Measurements from ENCODE around the gene GABRD.

The GABRD gene

GRCh38 chr1:2019571-2020309, 595 bp downstream of the GABRD start:
- no peak for DNase-seq

DNA sequence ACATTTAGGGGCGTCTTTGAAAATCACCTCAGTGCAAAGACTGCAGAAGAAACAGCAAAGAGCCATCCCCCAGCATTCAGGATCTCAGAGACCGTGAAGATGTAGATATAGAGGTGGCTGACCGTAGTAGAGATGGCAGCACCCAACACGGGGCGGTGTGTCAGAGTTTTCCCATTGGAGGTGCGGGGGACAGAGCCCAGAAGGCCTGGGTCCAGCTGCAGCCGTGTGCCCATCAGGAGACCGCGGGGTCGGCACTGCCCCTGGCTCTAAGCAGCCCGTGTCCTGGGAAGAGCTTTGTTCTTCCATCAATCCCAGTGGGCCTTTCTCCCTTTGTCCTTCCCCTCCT, 1.1 kb downstream of the GABRD start:
- DNase-seq = no peak

DNA sequence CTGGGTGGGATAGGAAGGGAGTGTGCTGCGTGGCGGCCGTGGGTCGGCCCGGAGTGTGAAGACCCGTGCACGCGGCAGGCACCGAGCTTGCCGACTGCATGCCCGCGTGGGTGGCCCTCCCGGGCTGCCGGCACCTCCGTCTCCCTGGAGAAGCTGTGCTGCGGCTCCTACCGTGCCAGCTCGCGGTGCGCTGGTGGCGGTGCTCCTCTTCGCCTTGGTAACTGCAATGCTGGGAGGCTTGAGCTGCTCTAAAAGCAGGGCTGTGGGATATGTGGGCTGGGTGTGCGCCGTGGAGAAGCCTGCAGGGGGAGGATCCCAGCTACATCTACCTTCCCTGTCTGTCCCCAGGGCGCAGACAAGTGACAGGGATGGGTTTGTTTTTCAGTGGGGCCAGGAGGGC, 2.4 kb downstream of the GABRD start:
- DNase-seq = no peak

DNA sequence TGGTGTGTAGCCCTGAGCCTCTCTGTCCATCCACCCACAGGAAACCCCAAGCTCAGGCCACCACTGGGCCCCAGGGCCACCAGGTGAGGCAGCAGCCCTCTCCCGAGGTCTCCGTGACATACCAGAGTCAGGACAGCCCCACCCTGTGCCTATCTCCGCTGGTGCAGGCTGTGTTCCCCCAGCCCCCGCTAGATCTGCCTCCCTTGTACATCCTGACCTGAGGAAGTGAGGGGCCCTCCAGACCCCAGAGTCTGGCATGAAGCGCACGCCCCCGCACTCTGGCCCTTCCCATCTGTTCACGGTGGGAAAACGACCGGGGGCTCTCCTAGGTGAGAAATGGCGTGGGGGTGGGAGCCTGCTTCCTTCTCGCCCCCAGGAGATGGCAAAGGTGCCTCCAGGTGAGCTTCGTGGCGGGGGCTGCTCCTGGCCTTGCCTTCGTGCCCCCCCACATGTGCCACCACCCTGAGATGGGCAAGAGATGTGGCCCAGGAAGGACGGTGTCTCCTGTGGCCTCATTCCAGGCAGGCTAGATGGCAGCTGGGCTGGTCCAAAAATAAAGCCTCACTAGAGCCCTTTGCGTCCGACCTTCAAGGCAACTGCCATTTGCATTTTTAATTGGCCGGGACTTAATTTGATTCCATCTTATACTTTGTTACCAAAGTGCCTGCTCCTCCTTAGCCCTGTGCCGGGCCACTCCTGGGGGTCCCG, 3.1 kb downstream of the GABRD start:
- no peak for DNase-seq

DNA sequence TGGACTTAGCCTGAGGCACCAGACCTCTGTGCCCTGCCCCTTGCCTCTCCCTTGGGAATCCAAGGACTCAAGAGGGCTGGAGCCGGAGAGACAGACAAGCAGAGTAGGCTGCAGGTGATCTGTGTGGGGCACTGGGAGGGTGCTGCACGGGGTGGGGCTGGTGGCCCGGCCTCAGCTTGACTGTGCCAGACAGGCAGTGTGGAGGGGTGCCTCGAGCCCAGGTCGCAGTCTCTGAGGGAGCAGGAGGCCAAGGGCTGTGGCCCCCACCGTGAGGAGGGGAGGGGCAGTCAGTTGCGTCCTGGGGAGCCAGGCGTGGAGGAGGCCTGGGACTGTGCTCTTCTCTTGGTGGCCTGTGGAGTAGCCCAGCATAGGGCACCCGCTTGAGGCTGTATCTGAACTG, 4.0 kb downstream of the GABRD start:
- DNase-seq = no peak

GRCh38 chr1:2024451-2024850, 5.3 kb downstream of the GABRD start:
- no peak for DNase-seq

GRCh38 chr1:2024887-2025286, 5.7 kb downstream of the GABRD start:
- DNase-seq = no peak

- DNase-seq = peak; percentile 26
Measured at GRCh38 chr1:2025491-2025981, 6.4 kb downstream of the GABRD start.

GRCh38 chr1:2027961-2028583, 8.9 kb downstream of the GABRD start:
- no peak for DNase-seq

DNA sequence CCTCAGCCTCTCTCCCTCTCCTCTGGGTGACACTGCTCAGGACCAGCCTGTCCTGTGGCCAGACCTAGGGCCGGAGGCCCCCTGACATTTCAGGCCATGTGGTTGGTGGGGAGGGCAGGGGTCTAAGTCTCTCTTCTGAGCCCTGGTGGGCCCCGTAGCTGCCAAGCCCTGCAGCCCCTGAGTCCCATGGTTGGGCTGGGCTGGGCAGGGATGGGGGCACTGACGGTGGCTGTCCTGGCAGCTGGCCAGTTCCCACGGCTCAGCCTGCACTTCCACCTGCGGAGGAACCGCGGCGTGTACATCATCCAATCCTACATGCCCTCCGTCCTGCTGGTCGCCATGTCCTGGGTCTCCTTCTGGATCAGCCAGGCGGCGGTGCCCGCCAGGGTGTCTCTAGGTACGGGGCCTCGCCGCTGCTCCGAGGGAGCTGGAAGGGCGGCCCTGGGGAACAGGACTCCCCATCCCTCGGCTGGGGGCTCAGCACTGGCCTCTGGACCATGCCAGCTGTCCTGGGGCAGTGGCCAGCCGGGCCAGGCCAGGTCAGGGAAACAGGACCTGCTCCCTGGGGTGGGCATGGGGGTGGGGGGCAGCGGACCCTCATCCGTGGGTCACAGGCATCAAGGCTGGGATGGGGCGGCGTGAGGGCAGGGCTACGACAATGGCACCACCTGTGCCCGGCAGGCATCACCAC, 9.9 kb downstream of the GABRD start:
- DNase-seq = no peak

GRCh38 chr1:2029561-2029960, 10.4 kb downstream of the GABRD start:
- no peak for DNase-seq

- DNase-seq = no peak
Measured at GRCh38 chr1:2030076-2030871, 11.1 kb downstream of the GABRD start.

GRCh38 chr1:2031546-2032540, 12.7 kb downstream of the GABRD start:
- no peak for DNase-seq

DNA sequence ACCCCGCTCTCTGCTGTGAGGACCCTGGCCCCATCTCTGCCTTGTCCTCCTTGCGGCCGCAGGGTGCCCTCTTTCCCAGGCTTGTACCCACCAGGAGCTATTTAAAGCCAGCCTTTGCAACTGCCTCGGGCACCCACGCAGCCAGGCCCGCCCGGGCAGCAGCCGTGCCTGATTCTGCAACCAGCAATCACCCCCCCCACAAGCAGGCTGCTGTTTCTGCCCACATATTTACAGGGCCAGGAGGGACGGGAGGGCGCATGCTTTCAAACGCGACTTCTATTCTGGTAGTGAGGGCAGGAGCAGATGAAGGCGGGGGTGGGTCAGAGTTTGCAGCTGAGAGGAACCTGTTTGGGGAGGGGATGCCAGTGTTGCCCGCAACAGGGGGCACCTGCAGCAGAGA, 13.6 kb downstream of the GABRD start:
- DNase-seq = no peak

DNA sequence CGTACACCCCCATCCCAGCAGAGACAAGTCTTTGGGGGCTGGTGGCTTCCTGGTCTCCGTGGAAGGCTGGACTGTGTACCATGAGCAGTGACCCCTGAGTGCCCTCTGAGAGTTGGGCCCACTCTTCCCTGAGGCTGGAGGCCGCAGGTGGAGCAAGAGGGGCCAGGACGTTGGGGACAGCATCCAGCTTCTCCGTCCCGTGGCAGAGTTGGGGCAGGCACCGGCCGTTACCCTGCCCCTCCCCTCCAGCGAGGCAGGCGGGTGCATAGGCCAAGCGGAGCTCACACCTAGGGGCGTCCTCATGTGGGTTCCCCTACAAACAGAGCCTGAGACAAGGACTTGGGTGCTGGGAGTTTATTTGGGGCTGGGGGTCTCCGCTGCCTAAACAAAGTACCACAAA, 14.0 kb downstream of the GABRD start:
- no peak for DNase-seq

- no peak for DNase-seq
Measured at GRCh38 chr1:2036287-2036686, 17.1 kb downstream of the GABRD start.

GRCh38 chr1:2037314-2037979, 18.3 kb downstream of the GABRD start:
- no peak for DNase-seq

DNA sequence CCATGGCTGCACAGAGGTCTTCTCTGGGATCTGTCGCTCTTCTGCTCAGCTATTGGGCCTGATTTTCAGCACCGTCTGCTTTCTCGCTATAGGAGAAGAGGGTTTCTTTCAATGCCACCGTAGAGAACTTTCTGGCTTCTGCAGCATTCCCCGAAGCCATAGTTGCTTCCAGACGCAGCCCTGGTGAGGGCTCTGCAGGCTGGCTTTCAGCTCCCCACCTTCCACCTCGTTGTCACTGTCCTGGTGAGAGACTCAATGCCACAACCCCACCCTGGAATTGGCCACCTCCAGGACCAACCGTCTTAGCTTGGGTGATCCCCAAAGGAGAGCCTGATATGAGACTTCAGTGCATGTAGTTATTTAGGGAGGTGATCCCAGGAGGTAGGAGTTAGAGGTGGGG, 19.1 kb downstream of the GABRD start:
- no peak for DNase-seq

- DNase-seq = no peak
Measured at GRCh38 chr1:2039251-2039650, 20.1 kb downstream of the GABRD start.

GRCh38 chr1:2041305-2041704, 22.2 kb downstream of the GABRD start:
- DNase-seq = no peak

GRCh38 chr1:2041887-2042286, 22.7 kb downstream of the GABRD start:
- no peak for DNase-seq
